ENCODE results near the gene CEP164.

Gene CEP164

GRCh38 chr11:117327567-117328374 is at the start of gene CEP164:
CEP164 (plus strand) TSS chr11:117327854; CDS start chr11:117338587, 10,733 bp downstream.
- Histone ChIP-seq H2AFZ (ENCODE audit: low read depth, low read length) (peak within 1 kb of the TSS; percentile 40; the same call in 1 of the 2 replicates), H3K4me2 (ENCODE audit: low read length) (peak within 1 kb of the TSS; percentile 90), H3K9ac (ENCODE audit: low read length) (peak within 1 kb of the TSS; percentile 77), H3K27ac (ENCODE audit: low read length) (peak within 1 kb of the TSS; percentile 78), H3K27me3 (ENCODE audit: low read depth, low read length) (peaks cover 4% of the 10 kb centered on the region; the same call in 1 of the 2 replicates), H3K79me2 (ENCODE audit: low read length) (peaks cover 9% of the 10 kb centered on the region; the same call in 1 of the 2 replicates), H3K9me3 (ENCODE audit: insufficient read depth, low read length) (no peaks in the 10 kb centered on the region), H3K4me1 (ENCODE audit: low read length) (peaks cover 11% of the 10 kb centered on the region), H3K36me3 (replicated peaks; ENCODE audit: low read depth, low read length) (no peaks in the 10 kb centered on the region), H3K4me3 (ENCODE audit: low read length) (peak within 1 kb of the TSS; percentile 80), H4K20me1 (ENCODE audit: insufficient read depth, low read length) (no peaks in the 10 kb centered on the region)
- TF ChIP-seq CTCF (IDR thresholded peaks at IDR 0.05; ENCODE audit: low read depth, low read length), result no peak
- TF ChIP-seq EZH2phosphoT487 (IDR thresholded peaks at IDR 0.05; ENCODE audit: low read depth), result no peak

- Histone ChIP-seq H3K27ac (ENCODE audit: low read length) (no peak overlapping the region), H3K79me2 (ENCODE audit: low read length) (no peaks in the 10 kb centered on the region), H3K4me3 (ENCODE audit: low read length) (no peak overlapping the region), H3K27me3 (ENCODE audit: low read depth, low read length) (no peaks in the 10 kb centered on the region), H3K9me3 (ENCODE audit: insufficient read depth, low read length) (no peaks in the 10 kb centered on the region), H4K20me1 (ENCODE audit: insufficient read depth, low read length) (no peaks in the 10 kb centered on the region), H3K36me3 (replicated peaks; ENCODE audit: low read depth, low read length) (peaks cover 16% of the 10 kb centered on the region), H3K9ac (ENCODE audit: low read length) (no peak overlapping the region), H3K4me2 (ENCODE audit: low read length) (no peak overlapping the region), H2AFZ (ENCODE audit: low read depth, low read length) (no peak overlapping the region), H3K4me1 (ENCODE audit: low read length) (no peaks in the 10 kb centered on the region)
- TF ChIP-seq EZH2phosphoT487 (IDR thresholded peaks at IDR 0.05; ENCODE audit: low read depth), result no peak
- TF ChIP-seq CTCF (IDR thresholded peaks at IDR 0.05; ENCODE audit: low read depth, low read length), result no peak
Measured at GRCh38 chr11:117278347-117278746, 49.3 kb upstream of the CEP164 start.

- TF ChIP-seq EZH2phosphoT487 (IDR thresholded peaks at IDR 0.05; ENCODE audit: low read depth) (no peak), CTCF (IDR thresholded peaks at IDR 0.05; ENCODE audit: low read depth, low read length) (no peak)
- Histone ChIP-seq H3K9ac (ENCODE audit: low read length) (no peak overlapping the region), H4K20me1 (ENCODE audit: insufficient read depth, low read length) (no peaks in the 10 kb centered on the region), H3K4me3 (ENCODE audit: low read length) (no peak overlapping the region), H3K36me3 (replicated peaks; ENCODE audit: low read depth, low read length) (peaks cover 18% of the 10 kb centered on the region), H3K9me3 (ENCODE audit: insufficient read depth, low read length) (no peaks in the 10 kb centered on the region), H3K27ac (ENCODE audit: low read length) (no peak overlapping the region), H3K4me1 (ENCODE audit: low read length) (no peaks in the 10 kb centered on the region), H3K79me2 (ENCODE audit: low read length) (no peaks in the 10 kb centered on the region), H2AFZ (ENCODE audit: low read depth, low read length) (no peak overlapping the region), H3K27me3 (ENCODE audit: low read depth, low read length) (no peaks in the 10 kb centered on the region), H3K4me2 (ENCODE audit: low read length) (no peak overlapping the region)
Measured at GRCh38 chr11:117279711-117280376, 47.8 kb upstream of the CEP164 start.

- no peak for TF ChIP-seq EZH2phosphoT487 (IDR thresholded peaks at IDR 0.05; ENCODE audit: low read depth)
- no peak for TF ChIP-seq CTCF (IDR thresholded peaks at IDR 0.05; ENCODE audit: low read depth, low read length)
- Histone ChIP-seq H3K79me2 (ENCODE audit: low read length) (no peaks in the 10 kb centered on the region), H3K9ac (ENCODE audit: low read length) (no peak overlapping the region), H3K4me1 (ENCODE audit: low read length) (no peaks in the 10 kb centered on the region), H3K4me2 (ENCODE audit: low read length) (no peak overlapping the region), H3K4me3 (ENCODE audit: low read length) (no peak overlapping the region), H3K9me3 (ENCODE audit: insufficient read depth, low read length) (no peaks in the 10 kb centered on the region), H4K20me1 (ENCODE audit: insufficient read depth, low read length) (no peaks in the 10 kb centered on the region), H3K27me3 (ENCODE audit: low read depth, low read length) (no peaks in the 10 kb centered on the region), H2AFZ (ENCODE audit: low read depth, low read length) (no peak overlapping the region), H3K36me3 (replicated peaks; ENCODE audit: low read depth, low read length) (peaks cover 18% of the 10 kb centered on the region), H3K27ac (ENCODE audit: low read length) (no peak overlapping the region)
Measured at GRCh38 chr11:117281159-117281558, 46.5 kb upstream of the CEP164 start.

Data from OCI-LY3 (cell line).